ENCODE data around the gene UPF3A. TPM values are rescaled to one million over a fixed set of nuclear protein-coding genes. Genes with fewer than 3 reads are reported as not detected.

Gene UPF3A
- polyA plus RNA-seq, 2 of the 4 experiments (the other 2 are of a cell fraction), result 51.0 to 62.6 TPM

GRCh38 chr13:114275304-114275703 lies 6.1 kb upstream of the UPF3A start (continued):
- TF ChIP-seq CTCF (IDR thresholded peaks at IDR 0.05), result no peak
- no peak for TF ChIP-seq HES2 (IDR thresholded peaks at IDR 0.05)
- TF ChIP-seq RARB (CRISPR knock-in tag; IDR thresholded peaks at IDR 0.05), result no peak

- peaks cover 21% of the 10 kb centered on the region; the same call in 2 of the 3 replicates for H3K4me1 ChIP-seq
- H3K27ac ChIP-seq, result no peak overlapping the region
- ChIA-PET POLR2A (no interaction called here), CTCF (interaction anchor here (1.3 kb wide), 1 partner anchor 10 kb away, joined by 3 read pairs; no protein-coding TSS in a partner anchor)
- WGBS (ENCODE audit: missing lambda C conversion rate), result 91% methylated on average over 4 of the region's 4 CpGs
- no peak for TF ChIP-seq RAD21 (conservative IDR thresholded peaks at IDR 0.05 in 1 of 2, IDR thresholded peaks at IDR 0.05 in 1 of 2)
- TF ChIP-seq MAX (IDR thresholded peaks at IDR 0.05), result no peak
- no peak for TF ChIP-seq PHF8 (IDR thresholded peaks at IDR 0.05; ENCODE audit: borderline replicate concordance, low read depth)
- no peak for TF ChIP-seq CTCF (IDR thresholded peaks at IDR 0.05)
- no peak for TF ChIP-seq SREBF2 (IDR thresholded peaks at IDR 0.05)
- no peak for TF ChIP-seq CHD4 (IDR thresholded peaks at IDR 0.05; ENCODE audit: borderline replicate concordance)
- no peak for TF ChIP-seq MAFK (IDR thresholded peaks at IDR 0.05; ENCODE audit: partially characterized antibody)
- no peak for TF ChIP-seq E2F6 (IDR thresholded peaks at IDR 0.05; ENCODE audit: borderline replicate concordance, low read depth)
- no peak for TF ChIP-seq NR3C1 (IDR thresholded peaks at IDR 0.05)
- TF ChIP-seq TP53 (CRISPR knock-in tag; IDR thresholded peaks at IDR 0.05), result no peak
- no peak for TF ChIP-seq JUN (IDR thresholded peaks at IDR 0.05)
- TF ChIP-seq PBX3 (IDR thresholded peaks at IDR 0.05), result no peak
- TF ChIP-seq BCL3 (IDR thresholded peaks at IDR 0.05), result no peak
- TF ChIP-seq KDM1A (IDR thresholded peaks at IDR 0.05; ENCODE audit: low read depth), result no peak
- no peak for TF ChIP-seq KDM5A (IDR thresholded peaks at IDR 0.05)
- no peak overlapping the region for H3K4me3 ChIP-seq
- no peaks in the 10 kb centered on the region for H3K9me3 ChIP-seq
- FAIRE-seq (no peak), ATAC-seq (no peak), DNase-seq (ENCODE audit: low read depth in 1 of 2, low spot score in 1 of 2) (no peak)
- H3K4me2 ChIP-seq, result no peak overlapping the region
Observed at GRCh38 chr13:114279146-114279545, 2.3 kb upstream of the UPF3A start.

Measured in A549 (cell line).